NCI-H82 treated with DMSO at 0.1 percent for 48 hours (cell line): Measurements from ENCODE around the gene UGT1A1.

Experiments used
- DNase-seq: peaks from one replicate; lab custom pipeline; 2025; ENCODE audit not compliant: unreplicated experiment; lab: John Stamatoyannopoulos, UW

UGT1A1 gene

DNA sequence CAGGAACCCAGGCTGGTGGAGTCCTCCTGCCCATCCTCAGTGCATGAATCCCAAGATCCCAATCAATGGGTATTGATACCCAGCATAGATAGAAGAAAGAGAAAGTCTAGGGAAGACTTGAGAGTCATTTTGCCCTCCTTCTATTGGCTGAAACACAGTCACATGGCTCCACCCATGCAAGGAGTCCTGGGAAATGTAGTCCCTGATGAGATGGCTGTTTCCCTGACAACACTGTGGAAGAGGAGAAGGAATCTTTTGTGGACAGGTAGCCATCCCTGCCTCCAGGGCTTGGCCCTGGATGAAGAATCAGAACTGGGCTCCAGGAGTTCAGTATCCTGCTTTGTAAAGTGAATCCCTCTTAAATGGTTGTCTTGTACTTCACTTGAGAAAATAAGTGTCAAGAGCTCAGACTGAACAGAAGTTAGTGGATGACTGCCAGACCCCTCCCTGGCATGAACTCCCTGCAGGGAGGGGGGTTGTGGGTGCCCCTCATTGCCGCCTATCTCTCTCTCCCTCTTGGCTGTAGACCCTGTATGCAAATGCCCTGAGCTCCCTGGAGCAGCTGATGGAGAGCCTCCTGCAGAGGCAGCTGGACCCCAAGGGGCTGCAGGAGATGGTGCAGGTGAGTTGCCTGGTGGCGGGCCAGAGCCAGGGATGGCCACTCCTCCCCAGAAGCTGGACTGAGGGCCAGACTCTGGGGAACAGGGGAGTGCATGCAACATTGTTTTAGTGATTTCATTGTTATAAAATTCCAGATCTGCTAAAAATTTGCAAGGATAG lies 54.2 kb downstream of the UGT1A1 start:
- DNase-seq, result peak; percentile 29

- no peak for DNase-seq
These were observed 55.8 kb downstream of the UGT1A1 start for GRCh38 chr2:233815861-233816260.

- DNase-seq, result peak; percentile 13
These were observed 56.3 kb downstream of the UGT1A1 start for GRCh38 chr2:233816334-233816733.

GRCh38 chr2:233816771-233817170 lies 56.7 kb downstream of the UGT1A1 start:
- no peak for DNase-seq

DNA sequence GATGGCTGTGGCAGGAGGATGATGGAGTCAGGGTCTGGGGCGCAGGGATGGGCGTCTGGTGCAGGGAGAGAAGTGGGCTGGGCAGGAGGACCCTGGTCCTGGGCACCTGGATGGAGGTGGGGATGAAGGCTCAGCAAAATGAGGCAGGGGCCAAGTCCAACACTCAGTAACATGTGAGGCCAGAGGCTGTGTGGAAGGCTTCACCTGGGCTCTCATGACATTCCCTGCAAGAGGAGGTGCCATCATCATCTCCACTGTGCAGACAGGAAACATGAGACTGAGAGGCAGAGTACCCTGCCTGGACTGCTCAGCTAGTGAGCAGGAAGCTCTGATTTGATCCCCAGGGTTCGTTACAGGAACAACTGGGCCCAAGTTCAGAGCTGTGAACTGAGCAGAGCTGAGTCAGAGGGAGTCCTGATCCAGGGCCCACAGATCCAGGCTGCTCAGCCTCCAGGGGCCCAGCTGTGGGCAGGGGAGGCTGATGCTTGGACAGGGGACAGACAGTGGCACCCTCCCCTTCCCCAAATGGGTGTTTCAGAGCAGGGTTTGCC lies 57.4 kb downstream of the UGT1A1 start:
- DNase-seq, result no peak

GRCh38 chr2:233817995-233818638 lies 58.0 kb downstream of the UGT1A1 start:
- no peak for DNase-seq

- DNase-seq, result no peak
These were observed 58.9 kb downstream of the UGT1A1 start for GRCh38 chr2:233818639-233819621.

- no peak for DNase-seq
These were observed 60.1 kb downstream of the UGT1A1 start for GRCh38 chr2:233819884-233820773.

DNA sequence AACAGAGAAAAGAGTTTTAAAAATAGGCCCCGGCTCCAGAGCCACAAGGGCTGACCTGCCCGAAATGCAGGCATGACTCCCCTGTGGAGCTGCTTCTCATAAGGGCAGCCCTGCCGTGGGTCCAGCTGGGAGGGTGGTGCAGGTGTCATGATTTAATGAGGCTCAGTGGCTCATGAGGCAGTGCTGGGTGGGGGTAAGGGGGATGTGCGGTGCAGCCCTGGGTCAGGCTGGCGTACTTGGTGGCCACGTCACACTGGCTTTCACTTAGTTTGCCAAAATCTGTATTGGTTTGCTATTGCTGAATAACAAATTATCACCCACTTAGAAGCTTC lies 60.7 kb downstream of the UGT1A1 start:
- no peak for DNase-seq

DNA sequence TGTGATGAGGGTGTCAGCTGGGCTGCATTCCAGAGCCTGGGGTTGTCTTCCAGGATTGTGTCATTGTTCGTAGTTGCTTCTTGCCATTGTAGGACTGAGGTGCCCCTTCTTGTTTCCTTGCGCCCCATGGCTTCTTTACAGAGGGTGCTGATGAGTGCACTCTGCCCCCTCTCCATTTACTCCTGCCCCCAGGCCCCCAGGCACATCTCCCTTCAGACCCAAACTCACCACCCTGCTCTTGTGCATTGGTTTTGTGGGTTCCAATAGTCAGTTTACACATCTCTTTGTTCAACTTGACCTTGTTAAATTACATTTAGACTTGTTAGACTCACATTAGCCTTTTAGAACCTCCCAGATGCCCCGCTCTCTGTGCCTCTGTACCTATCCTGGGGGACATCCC lies 61.1 kb downstream of the UGT1A1 start:
- no peak for DNase-seq

DNA sequence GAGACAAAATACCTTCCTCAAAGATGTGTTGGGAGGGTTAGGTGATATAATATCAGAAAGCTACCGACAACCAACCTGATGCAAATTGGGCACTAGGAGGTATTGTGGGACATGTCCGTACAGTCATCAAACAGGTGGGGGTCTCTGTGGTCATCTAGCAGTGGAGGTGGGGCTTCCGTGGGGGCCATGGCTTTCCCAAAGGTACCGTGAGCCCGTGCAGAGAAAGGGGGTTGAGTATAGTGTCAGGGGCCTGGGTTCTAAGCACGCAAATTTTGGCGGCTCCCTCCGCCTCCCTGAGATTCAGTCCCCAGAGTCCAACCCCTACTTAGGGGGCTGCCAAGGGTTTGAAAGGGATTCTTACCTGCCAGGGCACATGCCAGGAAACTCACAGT lies 61.6 kb downstream of the UGT1A1 start:
- DNase-seq, result no peak

- no peak for DNase-seq
These were observed 62.2 kb downstream of the UGT1A1 start for GRCh38 chr2:233822101-233822771.
